Fibroblast of peridontal ligament (primary cell): ENCODE data around the gene USP16.
"Not testable (repeated sequence)": the region's sequence is repeated elsewhere in the genome, so short reads cannot be mapped to it uniquely, and the experiment has no call there.

Experiments
- DNase-seq: peaks from one replicate; pipeline ENCODE4 v3.0.0-alpha.2; 2010; ENCODE audit errors: extremely low read depth

Gene USP16

GRCh38 chr21:29033871-29034270 lies 9.4 kb downstream of the USP16 start:
- no peak for DNase-seq

GRCh38 chr21:29034678-29035077 lies 10.2 kb downstream of the USP16 start:
- DNase-seq: no peak

- no peak for DNase-seq
Measured at GRCh38 chr21:29052224-29052623, 27.8 kb downstream of the USP16 start.

- DNase-seq: no peak
Measured at GRCh38 chr21:29053011-29053553, 28.6 kb downstream of the USP16 start.

DNA sequence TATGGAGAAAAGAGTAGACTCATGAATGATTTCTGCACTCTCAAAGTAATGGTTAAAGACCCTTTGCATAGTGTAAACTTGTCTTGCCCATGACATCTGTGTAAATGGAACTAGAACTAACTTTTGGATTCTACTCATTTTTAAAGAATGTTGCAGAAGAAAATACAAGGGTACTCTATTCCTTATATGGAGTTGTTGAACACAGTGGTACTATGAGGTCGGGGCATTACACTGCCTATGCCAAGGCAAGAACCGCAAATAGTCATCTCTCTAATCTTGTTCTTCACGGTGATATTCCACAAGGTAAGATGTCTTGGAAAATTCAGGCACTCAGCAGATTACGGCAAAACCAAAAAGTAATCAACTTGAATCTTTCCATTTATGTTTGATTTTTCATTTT lies 29.2 kb downstream of the USP16 start:
- peak; percentile 47 for DNase-seq

DNA sequence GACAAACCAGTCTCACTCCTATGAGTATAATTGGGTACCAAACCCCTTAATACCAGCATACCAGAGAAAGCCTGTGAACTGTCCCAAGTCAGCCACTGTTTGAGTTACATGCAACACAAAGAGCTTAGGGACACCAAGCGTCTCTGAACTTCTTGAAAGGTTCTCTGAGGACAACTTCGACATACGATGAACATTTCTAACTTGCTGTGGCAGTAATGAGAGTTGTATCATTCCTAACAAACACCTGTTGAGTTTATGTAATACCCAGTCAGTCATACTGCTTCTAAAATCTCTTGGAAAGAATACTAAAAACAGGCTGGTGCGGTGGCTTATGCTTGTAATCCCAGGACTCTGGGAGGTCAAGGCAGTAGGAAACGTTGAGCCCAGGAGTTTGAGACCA lies 30.6 kb downstream of the USP16 start:
- no peak for DNase-seq

DNA sequence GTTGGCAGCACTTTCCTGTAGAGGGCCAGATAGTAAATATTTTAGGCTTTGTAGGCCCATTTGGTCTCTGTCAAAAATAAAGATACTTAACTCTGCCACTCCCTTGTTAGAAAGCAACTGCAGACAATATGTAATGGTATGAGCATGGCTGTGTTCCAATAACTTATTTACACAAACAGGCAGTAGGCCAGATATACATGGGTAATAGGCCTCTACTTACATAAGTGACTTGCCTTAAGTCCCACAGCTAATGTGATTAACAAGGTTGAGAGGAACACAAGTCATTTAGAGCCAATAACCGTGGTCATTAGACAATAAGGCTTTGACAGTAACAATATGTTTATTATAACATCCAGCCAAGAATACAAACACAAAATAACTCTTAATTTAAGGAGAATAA lies 31.5 kb downstream of the USP16 start:
- no peak for DNase-seq

- DNase-seq: peak; percentile 66
Measured at GRCh38 chr21:29056538-29057050, 32.1 kb downstream of the USP16 start.

- DNase-seq: no peak
Measured at GRCh38 chr21:29064850-29065481, 40.5 kb downstream of the USP16 start.

- peak; percentile 59 for DNase-seq
Measured at GRCh38 chr21:29072873-29073221, 48.4 kb downstream of the USP16 start.

DNA sequence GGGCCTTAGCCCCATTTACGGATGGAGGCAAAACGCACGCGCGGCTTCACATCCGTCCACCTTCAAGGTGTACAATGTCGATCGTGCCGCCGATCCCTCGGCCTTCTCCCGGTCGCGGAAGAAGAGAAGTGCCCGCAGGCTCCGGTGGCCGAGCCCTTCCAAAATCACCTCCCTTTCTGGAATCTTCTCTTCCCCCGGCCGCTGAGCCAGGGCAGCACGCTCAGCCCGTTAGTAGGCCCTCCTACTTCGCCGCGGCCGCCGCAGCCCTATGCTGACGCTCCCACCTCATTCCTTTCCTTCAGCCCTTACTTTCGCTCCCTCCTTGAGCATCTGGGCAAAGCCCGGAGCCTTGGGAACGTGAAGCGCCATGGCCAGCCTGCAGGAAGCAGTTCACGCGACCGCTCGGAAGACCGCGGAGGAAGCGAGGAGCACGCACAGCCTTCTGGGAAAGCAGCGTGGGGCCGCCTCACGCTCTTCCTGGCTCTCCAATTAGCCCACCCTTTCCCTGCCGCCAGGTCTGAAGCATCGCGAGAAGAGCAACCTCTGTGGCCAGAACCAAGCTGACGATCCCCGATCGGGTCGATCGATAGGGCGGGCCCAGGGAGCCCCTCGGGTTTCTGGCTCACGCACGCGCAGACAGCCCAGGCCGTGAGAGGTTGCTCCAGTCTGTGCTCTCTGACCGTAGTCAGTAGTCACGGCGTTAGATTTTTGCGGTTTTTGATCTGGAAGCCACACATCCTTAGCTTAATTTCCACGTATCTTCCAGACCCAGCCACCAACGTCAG lies 48.9 kb downstream of the USP16 start, which contains the start of gene CCT8:
Gene CCT8, minus strand, starts transcription at position 427 of the 785 bp plus-strand sequence. Its CDS starts 58 bp downstream, at position 369.
- peak; percentile 100 for DNase-seq

- no peak for DNase-seq
Measured at GRCh38 chr21:29074007-29074376, 49.5 kb downstream of the USP16 start.

GRCh38 chr21:29074783-29075182 lies 50.3 kb downstream of the USP16 start:
- DNase-seq: no peak

DNA sequence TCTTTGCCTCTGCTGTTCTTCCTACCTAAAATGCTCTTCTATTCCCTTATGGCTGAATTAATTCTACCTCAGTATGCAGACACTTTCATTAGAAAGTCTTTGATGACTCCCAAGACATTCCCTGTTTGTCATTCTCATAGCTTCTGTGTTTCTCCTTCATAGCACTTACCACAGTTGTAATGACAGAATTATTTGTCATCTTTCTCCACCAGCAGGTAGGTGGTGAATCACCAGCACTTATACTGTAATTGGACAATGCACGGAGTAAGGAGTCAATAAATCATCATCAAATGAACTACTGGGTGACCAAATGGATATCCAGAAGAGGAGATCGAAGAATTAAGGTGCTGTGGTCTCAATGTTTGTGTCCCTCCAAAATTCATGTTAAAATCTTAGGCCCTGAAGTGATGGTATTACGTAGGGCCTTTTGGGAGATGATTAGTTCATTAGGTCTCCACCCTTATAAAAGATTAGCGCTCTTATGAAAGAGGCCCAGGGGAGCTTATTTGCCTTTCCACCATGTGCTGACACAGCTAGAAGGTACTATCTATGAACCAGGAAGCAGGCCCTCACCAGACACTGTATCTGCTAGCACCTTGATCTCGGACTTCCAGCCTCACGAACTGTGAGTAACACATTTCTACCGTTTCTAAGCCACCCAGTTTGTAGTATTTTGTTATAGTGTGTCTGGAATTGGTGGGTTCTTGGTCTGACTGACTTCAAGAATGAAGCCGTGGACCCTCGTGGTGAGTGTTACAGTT lies 51.4 kb downstream of the USP16 start:
- no peak for DNase-seq

DNA sequence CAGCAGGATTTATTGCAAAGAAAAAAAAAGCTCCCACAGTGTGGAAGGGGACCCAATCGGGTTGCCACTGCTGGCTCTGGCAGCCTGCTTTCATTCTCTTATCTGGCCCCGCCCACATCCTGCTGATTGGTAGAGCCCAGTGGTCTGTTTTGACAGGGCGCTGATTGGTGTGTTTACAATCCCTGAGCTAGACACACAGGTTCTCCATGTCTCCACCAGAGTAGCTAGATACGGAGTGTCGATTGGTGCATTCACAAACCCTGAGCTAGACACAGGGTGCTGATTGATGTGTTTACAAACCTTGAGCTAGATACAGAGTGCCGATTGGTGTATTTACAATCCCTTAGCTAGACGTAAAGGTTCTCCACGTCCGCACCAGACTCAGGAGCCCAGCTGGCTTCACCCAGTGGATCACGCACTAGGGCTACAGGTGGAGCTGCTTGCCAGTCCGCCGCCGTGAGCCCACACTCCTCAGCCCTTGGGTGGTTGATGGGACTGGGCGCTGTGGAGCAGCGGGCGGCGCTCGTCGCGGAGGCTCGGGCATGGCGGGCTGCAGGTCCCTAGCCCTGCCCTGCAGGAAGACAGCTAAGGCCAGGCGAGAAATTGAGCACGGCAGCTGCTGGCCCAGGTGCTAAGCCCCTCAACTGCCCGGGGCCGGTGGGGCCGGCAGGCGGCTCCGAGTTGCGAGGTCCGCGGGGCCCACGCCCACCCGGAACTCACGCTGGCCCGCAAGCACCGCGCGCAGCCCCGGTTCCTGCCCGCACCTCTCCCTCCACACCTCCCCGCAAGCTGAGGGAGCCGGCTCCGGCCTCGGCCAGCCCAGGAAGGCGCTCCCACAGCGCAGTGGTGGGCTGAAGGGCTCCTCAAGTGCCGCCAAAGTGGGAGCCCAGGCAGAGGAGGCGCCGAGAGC lies 52.5 kb downstream of the USP16 start:
- DNase-seq: not testable (repeated sequence)

DNA sequence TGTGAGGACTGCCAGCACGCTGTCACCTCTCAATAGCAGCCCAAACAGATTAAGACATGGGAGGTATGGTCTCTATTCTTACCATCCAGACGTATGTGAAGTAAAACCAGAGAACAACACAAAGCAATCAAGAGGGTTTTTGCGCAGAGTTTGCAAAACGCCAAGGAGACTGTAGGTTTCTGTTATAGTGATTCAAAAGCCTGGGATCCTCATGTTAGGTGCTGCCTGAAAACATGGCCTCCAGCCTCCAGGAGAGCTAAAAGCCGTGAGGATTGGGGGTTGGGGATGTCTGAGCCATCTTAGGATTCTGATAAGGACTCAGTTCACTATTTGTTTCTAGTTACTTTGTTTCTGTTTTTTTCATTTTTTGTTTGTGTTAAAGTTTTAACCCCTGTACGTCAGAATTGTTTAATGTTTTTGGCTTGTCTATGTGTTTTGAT lies 53.2 kb downstream of the USP16 start:
- peak; percentile 51 for DNase-seq

GRCh38 chr21:29078869-29079767 lies 54.6 kb downstream of the USP16 start:
- no peak for DNase-seq

GRCh38 chr21:29080454-29080941 lies 56.0 kb downstream of the USP16 start:
- peak; percentile 41 for DNase-seq

- DNase-seq: no peak
Measured at GRCh38 chr21:29082046-29082815, 57.8 kb downstream of the USP16 start.
